GM13977 (cell line): Measurements from ENCODE around the gene GNG7.
"Not testable (repeated sequence)": the region's sequence is repeated elsewhere in the genome, so short reads cannot be mapped to it uniquely, and the experiment has no call there.

ENCODE experiments used
- DNase-seq: peaks from one replicate; pipeline ENCODE4 v3.0.0; 2012; ENCODE audit warnings: low spot score
- CTCF ChIP-seq: IDR thresholded peaks from 2 replicates; pipeline ENCODE4 v1.5.1; 2012; ENCODE audit warnings: mild to moderate bottlenecking, control low read depth; ENCODE audit not compliant: insufficient read depth; ENCODE audit errors: extremely low read depth, missing control alignments
- in situ Hi-C: fragments of 300-500 bp; cut with MboI; formaldehyde crosslinking; loops from one replicate; pipeline ENCODE4 v1.12.0; 2022; ENCODE audit warnings: low sequenced_read_pairs, low pct_unique_long_range_greater_than_20kb, mixed read lengths, inconsistent platforms; ENCODE audit not compliant: unreplicated experiment

GNG7 gene

GRCh38 chr19:2652504-2653099, 49.9 kb downstream of the GNG7 start:
- TF ChIP-seq CTCF, result no peak
- DNase-seq, result no peak
- in situ Hi-C loops, result no loop called here

GRCh38 chr19:2651002-2651733, 51.3 kb downstream of the GNG7 start:
- in situ Hi-C loops, DNase-seq: not testable (repeated sequence)

GRCh38 chr19:2650515-2650914, 52.0 kb downstream of the GNG7 start:
- no peak for DNase-seq
- in situ Hi-C loops, result no loop called here
- no peak for TF ChIP-seq CTCF

- in situ Hi-C loops, result loop anchor here (5.0 to 25.0 kb wide), 3 partner anchors 104 to 486 kb away; partner anchors contain the start of genes AP3D1 and DOT1L
- TF ChIP-seq CTCF, result peak; percentile 95
- DNase-seq, result peak; percentile 86
Measured at GRCh38 chr19:2648528-2648937, 54.0 kb downstream of the GNG7 start.

- in situ Hi-C loops, result loop anchor here (5.0 to 25.0 kb wide), 3 partner anchors 104 to 486 kb away; partner anchors contain the start of genes AP3D1 and DOT1L
- no peak for TF ChIP-seq CTCF
- no peak for DNase-seq
Measured at GRCh38 chr19:2648099-2648498, 54.4 kb downstream of the GNG7 start.

- TF ChIP-seq CTCF, result no peak
- no peak for DNase-seq
- in situ Hi-C loops, result loop anchor here (5.0 to 25.0 kb wide), 3 partner anchors 105 to 485 kb away; partner anchors contain the start of genes AP3D1 and DOT1L
Measured at GRCh38 chr19:2646866-2647535, 55.5 kb downstream of the GNG7 start.
